HG02571 (cell line): ENCODE results near the gene PINLYP.
"Not testable (repeated sequence)": the region's sequence is repeated elsewhere in the genome, so short reads cannot be mapped to it uniquely, and the experiment has no call there.

Experiments used
- ATAC-seq: cut with Tn5 transposase; IDR thresholded peaks from one replicate; pipeline ENCODE4 v1.9.1; 2021; ENCODE audit warnings: mild to moderate bottlenecking, moderate library complexity; ENCODE audit not compliant: unreplicated experiment

Gene PINLYP

DNA sequence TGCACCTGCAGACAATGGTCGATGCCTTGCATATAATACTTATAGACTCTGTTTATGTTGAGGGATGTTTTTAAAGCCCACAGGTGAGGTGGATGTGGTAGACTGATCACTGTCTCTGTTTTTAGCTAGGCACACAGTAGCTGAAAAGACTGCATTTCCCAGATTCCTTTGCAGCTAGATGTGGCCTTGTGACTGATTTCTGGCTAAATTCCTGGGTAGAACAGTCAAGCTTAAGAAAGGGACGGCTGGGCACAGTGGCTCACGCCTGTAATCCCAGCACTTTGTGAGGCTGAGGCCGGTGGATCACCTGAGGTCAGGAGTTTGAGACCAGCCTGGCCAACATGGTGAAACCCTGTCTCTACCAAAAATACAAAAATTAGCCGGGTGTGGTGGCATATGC is 24.7 kb downstream of the PINLYP start:
- ATAC-seq: not testable (repeated sequence)

DNA sequence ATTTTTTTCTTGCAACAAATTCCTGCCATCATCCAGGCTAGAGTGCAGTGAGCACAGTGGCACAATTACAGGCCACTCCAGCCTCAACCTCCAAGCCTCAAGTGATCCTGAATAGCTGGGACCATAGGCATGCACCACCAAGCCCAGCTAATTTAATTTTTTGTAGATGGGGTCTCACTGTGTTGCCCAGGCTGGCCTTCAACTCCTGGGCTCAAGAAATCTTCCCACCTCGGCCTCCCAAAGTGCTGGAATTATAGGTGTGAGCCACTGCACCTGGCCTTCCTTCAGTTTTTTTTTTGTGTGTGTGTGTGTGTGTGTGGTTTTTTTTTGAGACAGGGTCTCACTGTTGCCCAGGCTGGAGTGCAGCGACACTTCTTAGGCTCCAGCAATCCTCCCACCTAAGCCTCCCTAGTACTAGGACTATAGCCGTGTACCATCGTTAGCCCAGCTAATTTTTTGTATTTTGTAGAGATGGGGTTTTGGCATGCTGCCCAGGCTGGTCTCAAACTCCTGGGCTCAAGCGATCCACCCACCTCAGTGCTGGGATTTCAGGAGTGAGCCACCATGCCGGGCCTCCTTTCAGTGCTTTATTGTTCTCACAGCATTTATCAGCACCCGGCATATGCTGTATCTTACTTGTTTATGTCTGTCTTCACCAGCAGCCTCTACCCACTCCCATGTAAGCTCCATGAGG is 30.4 kb downstream of the PINLYP start:
- no peak for ATAC-seq

DNA sequence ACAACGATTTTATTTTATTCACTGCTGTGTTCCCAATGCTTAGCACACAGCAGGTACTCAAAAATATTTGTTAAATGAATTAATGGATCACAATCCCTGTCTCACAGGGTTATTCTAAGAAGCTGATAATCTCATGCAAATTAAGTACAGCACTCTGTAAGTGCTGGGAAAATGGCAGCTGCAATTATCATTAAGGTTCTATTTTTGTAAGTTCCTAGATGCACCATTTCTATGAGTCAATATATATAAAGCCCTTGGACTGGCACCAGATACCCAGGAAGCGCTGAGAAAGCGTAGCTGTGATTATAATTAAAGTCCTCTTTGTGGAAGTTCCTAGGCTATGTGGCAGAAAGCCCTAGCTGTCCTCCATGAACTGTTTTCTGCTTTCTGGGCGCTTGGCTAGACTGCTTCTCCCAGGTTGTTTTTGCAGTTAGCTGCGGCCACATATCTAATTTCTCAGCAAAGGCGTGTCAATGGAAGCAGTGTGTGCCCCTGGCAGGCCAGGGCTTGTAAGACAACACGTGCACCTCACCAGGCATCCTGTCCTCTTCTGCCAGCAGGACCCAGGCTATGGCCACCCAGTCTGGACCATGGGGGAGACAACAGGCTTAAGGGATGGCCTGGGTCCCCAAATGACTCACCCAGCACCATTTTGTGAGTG is 31.1 kb downstream of the PINLYP start:
- ATAC-seq: no peak

DNA sequence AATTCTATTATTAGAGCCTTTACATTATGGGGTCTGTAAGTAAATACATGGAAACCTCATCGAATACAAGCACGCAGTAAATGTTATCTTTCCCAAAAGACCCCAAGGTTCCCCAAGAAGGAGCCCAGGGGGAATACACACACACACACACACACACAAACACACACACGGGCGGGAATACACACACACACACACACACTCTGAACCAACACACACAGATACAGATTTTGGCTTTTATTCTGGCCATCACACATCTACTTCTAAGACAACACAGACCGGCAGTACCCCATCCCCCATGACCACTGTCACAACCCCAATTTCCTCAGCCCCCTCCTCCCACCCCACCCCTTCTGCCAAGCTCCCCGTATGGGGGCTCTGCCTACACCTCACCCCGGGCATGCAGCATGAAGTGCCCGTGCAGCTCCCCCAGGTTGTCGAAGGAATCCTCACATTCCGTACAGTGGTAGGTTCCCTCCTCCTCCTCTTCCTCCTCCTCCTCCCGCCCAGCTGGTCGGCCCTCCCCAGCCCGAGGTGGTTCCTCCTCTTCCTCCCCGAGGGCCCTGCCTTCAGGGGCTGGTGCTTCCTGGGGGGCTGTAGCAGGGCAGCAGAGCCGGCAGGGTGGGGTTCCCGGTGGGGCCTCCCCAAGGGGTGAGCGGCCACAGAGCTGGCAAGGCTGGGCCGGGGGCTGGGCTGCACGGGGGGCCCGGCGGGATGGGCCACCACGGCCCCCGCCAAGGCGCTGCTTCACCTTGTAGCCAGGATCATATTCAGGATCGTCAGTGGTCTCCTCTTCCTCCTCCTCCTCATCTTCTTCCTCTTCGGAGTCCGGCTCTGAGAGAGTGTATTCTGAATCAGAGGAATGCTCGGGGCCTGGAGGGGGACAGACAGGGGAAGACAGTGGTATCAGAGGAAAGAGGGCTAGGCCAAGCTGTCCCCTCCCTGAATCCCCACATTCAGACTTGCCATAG is 31.9 kb downstream of the PINLYP start:
- ATAC-seq: no peak

DNA sequence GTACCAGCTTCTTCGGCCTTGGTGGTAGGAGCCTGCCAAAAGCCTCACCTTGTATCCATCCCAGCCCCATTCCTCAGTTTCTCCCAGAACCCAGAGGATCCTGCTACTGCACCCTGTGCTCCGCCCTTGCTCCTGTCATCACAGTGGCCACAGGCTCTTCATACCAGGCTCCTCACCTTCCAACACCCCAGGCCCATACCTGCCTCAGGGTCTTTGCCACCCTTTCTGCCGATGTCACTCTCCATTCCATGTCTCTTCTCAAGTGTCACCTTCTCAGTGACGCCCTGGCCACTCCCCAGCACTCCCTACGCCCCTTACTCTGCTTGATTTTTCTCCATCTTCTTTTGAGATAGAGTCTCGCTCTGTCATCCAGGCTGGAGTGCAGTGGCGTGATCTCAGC is 34.3 kb downstream of the PINLYP start:
- no peak for ATAC-seq

DNA sequence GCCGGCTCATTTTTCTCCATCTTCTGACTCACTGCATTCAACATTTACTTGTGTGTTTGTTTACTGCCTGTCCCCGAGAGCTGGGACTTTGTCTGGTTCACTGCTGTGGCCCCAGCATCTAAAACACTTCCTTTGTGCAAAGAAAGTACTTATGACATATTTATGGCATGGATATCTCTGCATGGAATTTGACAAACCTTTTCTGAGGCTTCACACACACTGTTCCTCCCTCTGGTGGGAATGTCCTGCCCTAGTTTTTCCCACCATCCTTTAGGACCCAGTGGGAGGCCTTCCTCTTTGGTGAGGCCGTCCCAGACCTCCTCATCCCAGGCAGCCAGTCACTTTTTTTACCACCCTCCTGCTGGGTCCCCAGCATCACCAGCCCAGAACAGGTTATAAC is 34.9 kb downstream of the PINLYP start:
- ATAC-seq: no peak

DNA sequence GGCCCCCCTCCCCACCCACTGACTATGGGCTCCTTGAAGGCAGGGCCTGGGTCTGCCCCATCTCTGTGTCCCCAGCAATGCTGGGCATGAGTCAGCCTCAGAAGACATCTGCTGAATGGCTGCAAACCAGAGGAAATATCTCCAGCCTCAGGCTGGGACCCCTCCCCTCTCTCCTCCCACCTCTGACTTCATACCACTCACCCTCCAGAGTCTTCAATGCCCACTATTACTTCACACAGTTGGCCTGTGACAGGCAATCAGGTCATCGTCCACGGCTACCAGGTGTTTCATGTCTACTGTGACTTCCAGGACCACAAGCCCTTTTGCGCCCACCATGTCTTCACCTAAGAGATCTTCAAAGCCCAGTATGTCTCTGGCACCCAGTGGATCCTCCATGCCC is 36.2 kb downstream of the PINLYP start, which contains the start of gene SRRM5:
Gene SRRM5 (plus strand): TSS at position 301 of the 400 bp plus-strand sequence. CDS start 34 bp downstream, at position 335.
- ATAC-seq: no peak

DNA sequence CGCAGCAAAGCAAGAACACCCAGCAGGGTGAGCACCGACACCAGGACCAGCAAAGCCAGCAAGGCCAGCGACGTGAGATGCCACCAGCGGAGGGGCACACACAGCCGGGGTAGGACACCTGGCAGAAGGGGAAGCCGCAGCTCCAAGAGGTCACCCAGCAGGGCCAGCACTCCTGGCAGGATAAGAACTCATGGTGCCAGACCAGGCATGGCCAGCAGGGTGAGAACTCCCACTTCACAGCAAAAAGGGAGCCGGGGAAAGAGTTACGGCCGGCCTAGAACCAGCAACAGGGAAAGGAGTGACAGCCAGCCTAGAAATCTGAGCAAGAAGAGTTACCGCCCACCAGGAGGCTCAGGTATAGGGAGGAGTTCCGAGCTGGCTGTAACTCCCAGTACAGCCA is 36.8 kb downstream of the PINLYP start:
- ATAC-seq: no peak

DNA sequence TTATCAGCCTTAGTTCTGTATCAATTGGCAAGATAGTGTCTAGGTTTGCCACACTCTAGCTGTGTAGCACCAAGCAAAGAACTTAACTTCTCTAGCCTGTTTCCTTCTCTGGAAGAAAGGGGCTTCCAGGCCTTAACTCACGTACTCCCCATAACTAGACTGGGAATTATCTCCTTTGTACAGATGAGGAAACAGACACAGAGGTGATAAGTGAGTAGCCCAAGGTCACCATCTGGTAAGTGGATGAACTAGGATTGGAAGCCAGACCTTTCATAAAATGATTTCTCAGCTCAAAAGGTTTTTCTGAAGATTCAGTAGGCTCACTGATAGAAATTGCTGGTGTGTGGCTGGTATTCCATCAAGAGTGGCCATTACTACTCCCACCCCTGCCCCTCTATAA is 40.7 kb downstream of the PINLYP start:
- no peak for ATAC-seq

DNA sequence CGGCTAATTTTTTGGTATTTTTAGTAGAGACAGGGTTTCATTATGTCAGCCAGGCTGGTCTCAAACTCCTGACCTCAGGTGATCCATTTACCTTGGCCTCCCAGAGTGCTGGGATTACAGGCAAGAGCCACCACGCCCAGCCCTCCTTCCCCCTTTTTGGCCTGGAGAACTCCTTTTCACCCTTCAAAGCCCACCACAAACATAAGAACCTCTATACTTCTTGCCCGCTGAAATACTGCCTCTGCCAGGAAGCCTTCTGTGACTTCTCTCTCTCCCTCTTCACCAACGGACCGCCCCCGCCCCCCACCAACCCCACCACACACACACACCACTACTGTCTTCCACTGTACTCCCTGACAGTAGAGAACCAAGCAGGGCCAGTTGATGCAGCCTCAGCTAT is 41.4 kb downstream of the PINLYP start:
- no peak for ATAC-seq

DNA sequence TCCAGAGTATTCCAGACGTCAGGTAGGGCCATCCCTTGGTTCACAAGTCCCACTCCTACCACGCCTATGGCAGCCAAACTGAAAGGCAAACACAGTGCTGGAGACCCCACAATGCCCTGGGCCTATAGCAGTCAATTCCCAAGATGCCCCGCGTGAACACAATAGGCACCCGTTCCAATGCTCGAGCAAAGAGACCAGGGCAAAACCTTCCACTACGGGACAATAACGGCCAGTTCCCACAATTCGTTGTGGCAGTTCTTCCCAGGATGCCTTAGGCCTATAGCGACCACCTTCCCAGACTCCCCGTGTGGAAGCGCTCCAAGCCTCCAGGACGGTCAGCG is 43.3 kb downstream of the PINLYP start:
- peak; percentile 21 for ATAC-seq

DNA sequence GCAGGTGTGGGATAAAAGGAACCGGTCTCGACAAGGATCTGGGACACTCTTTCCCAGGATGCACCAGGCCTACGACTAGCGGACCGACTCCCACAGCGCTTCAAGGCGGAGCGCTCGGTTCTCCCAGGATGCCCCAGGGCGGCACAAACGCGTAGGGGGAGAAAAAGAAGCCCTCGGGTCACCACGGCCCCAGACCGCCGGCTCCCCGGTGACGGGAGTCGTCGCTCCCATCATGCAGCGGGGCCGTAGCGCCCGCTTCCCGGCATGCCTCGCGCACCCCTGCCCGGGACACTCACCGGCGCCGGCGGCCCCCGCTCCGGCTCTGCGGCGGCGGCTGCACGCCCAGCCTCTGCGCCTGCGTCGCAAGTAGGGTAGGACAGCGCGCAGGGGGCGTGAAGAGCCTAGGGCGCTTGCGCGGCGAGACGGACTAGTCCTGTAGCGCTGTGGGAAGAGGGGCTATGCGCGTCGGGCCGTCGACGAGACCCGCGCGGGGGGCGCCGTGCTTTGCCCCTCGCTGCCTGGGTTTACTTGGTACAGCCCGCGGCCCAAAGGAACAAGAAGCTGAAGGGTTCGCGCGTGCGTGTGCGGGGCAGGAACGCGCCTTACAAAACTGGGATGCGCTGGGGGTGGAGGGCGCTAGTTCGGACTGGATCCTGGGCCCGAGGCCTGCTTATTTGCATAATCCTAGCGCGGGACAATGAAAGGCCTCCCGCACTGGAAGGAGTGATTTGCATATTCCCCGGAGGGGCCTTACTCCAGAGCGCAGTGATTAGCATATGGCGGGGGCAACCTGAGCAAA is 43.9 kb downstream of the PINLYP start, which contains the start of gene ZNF428:
Gene ZNF428 (minus strand): TSS at position 368 of the 799 bp plus-strand sequence. CDS start 5,325 bp downstream, outside the sequence.
- peak; percentile 74 for ATAC-seq

DNA sequence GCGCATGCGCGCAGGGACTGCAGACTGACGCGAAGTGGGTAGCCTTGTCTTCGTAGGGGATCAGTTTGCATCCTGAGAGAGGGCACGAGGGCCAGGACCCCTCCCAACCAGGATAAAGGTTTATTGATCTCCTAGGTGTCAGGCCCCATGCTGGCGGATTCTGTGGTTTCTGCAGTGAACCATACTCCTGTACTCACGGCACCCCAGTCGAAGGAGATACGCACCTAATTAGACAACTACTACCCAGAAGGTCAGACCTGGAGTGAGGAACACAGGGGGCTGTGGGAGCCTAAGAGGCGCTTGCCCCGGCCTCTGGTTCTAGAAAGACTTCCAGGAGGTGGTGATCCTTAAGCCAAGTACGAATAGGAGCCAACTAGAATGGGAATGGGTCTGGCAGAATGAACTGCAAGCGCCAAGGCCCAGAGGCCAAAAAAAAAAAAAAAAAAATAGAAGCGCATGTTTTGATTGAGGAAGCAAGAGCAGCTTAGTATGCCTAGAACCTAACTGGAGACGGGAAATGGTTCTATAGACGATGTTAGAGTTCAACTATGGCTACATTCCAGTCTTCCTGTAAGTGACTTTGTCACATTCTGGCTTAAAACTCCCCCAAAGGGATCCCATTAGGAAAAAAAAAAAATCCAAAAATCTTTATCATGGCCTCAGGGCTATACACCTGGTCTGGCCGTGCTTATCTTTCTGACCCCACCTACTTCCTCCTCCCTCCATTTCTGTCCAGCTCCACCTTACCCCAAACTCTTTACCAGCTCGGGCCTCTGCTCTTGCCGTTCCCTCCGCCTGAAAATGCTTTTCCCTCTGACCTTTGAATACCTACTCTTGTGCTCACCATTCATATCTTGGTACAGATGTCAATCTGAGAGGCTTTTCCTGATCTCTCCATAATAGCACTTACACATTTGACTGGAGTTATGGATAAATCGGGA is 44.7 kb downstream of the PINLYP start:
- ATAC-seq: no peak

DNA sequence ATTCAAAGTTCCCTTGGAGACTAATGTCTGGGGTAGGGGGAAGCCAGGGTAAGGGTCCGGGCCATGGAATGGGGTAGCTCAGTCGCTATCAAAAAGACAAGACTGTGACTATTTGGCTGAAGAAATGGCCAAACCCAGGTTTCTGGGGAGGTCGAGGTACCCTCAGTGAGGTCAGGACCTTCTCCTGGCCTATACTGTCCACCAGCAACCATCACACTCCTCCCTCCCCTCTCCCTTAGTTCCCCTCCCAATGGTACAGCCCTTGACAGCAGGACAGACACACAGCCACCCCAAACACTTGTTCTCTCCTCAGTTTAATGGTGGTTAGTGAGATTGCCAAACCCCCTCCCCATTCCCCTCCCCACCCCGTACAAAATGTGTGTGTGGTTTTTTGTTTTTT is 46.5 kb downstream of the PINLYP start:
- no peak for ATAC-seq

DNA sequence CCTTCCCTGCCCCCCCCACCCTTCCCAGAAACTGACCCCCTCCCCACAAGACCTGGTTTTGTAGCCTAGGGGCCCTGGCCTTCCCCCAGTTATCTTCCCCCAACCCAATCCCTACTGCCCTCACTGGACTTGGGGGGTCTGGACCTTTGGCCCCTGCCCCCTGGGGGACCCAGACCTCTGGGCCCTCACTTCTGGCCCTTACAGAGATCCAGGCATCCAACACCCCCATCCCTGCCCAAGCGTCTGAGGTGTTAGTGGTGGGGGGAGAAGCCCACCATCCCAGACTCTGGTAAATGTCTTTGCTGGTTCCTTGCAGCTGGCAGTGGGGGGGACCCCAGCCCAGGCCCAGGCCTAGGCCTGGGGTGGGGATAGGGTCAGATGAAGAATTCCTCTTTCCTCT is 47.4 kb downstream of the PINLYP start:
- ATAC-seq: no peak

DNA sequence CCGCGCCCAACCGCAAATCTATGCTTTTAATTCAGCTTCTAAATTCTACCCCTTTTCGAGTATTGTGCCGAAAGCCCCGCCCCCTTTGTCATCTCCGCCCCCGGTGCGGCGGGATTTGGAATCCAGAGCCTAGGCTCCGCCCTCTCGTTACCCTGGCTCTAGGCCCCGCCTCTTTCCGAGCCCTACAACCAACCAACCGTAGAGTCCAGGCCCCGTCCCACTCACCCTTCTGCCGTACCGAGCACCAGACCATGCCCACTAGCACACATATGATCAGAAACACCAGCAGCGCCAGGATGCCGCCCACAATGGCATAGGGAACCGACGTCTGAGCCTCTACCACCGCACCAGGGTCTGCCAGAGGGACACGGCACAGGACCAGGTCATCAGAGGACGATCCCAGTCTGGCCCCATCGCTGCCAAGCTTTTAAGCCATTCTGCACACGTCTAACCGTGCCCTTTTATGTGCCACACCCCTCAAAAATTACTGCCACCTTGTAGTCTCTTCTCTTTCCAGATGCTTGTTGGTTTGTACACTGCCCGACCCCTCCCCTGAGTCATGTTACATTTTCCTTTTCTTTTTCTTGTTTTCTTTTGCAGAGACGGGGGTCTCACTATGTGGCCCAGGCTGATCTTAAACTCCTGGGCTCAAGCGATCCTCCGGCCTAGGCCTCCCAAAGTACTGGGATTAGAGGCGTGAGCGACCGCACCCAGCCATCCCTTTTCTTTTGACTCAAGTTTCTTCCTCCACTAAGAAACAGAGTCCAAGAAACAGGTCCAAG is 48.5 kb downstream of the PINLYP start:
- no peak for ATAC-seq

DNA sequence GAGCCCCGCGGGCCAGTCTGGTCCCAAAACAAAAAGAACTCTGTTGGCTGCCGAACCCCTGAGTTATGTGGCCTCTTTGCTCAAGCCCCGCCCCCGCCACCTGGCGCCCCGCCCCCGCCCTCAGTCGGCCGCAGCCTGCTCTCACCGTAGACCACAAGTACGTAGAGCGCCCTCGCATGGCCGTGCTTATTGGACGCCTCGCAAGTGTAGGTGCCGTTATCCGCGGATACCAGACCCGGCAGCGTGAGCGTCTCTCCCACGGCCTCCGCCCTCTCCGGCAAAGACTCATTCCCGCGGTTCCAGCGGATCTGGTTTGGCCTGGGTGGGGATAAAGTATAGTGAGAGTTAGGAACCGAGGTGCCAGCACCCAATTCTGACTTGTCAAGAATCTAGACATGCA is 49.3 kb downstream of the PINLYP start:
- ATAC-seq: no peak

DNA sequence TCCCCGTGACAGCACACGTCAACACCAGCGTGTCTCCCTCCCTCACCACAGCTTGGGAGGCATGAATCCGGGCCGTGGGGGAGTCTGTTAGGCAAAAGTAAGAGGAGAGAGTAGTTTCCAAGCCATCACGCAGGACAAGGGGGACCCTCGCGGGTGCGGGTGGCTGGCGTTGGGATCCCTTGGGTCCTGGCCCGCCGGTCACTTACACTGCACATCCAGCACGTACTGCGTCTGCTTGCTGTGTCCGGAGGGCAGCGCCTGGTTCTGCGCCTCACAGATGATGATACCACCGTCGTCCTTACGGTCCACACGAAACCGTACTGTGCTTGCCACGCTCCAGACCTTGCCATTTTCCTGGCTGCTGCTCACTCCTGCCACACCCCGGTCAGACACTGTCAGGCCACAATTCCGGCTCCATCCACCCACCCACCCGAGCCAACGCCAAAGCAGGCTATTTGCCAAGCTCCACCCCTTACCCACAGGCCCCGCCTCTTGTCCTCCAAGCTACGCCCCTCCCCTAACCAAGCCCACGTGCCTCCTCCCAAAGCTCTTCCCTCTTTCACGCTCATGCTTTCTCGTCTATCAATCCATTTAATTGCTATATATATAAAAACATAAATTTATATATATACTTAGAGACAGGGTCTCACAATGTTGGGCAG is 50.4 kb downstream of the PINLYP start:
- ATAC-seq: no peak
